ENCODE measurements around the gene SCAF1. TPM values are rescaled to one million over a fixed set of nuclear protein-coding genes. Genes with fewer than 3 reads are reported as not detected.
A peak's percentile ranks its signal among the peaks of the same experiment; 100 is the strongest.

SCAF1 gene
- total and polyA plus RNA-seq, 2 of the 13 experiments (the other 11 are each of a cell fraction or from before 2014, with no cell fraction given): 3.3 to 6.1 TPM

GRCh38 chr19:49665351-49666119 lies 23.5 kb downstream of the SCAF1 start, which contains the start of the genes BCL2L12 and IRF3 (continued):
- TF ChIP-seq HMGXB4 (CRISPR knock-in tag; IDR thresholded peaks at IDR 0.05; ENCODE audit: borderline replicate concordance in 1 of 2, low read depth in 1 of 2) (peak; percentile 56 to 60; a peak in 2 of 4 replicates), ZNF337 (CRISPR knock-in tag; IDR thresholded peaks at IDR 0.05; ENCODE audit: borderline replicate concordance, low read depth) (no peak), HDAC1 (CRISPR knock-in tag; IDR thresholded peaks at IDR 0.05) (peak; percentile 63), ARNT2 (CRISPR knock-in tag; IDR thresholded peaks at IDR 0.05; ENCODE audit: low read depth) (0 out of 2 replicates have a peak, but pooled peaks have one; percentile 24), ZFX (CRISPR knock-in tag; IDR thresholded peaks at IDR 0.05; ENCODE audit: low read depth) (peak; percentile 68), ZNF34 (CRISPR knock-in tag; IDR thresholded peaks at IDR 0.05; ENCODE audit: borderline replicate concordance) (no peak), RXRB (CRISPR knock-in tag; IDR thresholded peaks at IDR 0.05; ENCODE audit: borderline replicate concordance) (peak; percentile 29; the same call in 1 of the 2 replicates), MXD4 (CRISPR knock-in tag; IDR thresholded peaks at IDR 0.05) (no peak), ZBTB37 (CRISPR knock-in tag; IDR thresholded peaks at IDR 0.05) (0 out of 2 replicates have a peak, but pooled peaks have one; percentile 37), GABPA (IDR thresholded peaks at IDR 0.05; ENCODE audit: low read depth, low read length) (no peak), GABPA (CRISPR knock-in tag; IDR thresholded peaks at IDR 0.05; ENCODE audit: low read depth) (peak; percentile 69), TFDP1 (CRISPR knock-in tag; IDR thresholded peaks at IDR 0.05; ENCODE audit: borderline replicate concordance) (peak; percentile 90), ZEB1 (IDR thresholded peaks at IDR 0.05; ENCODE audit: insufficient replicate concordance, low read depth) (peak; percentile 14), ARID4A (CRISPR knock-in tag; IDR thresholded peaks at IDR 0.05; ENCODE audit: borderline replicate concordance) (peak; percentile 84), PCBP1 (IDR thresholded peaks at IDR 0.05; ENCODE audit: borderline replicate concordance, low read depth, low read length) (peak; percentile 59; the same call in 1 of the 2 replicates), MAX (IDR thresholded peaks at IDR 0.05) (peak; percentile 43; the same call in 1 of the 2 replicates), ZNF639 (CRISPR knock-in tag; conservative IDR thresholded peaks at IDR 0.05) (no peak)

Measured in HepG2 (cell line).